ENCODE data around the gene PLCZ1. TPM values are rescaled to one million over a fixed set of nuclear protein-coding genes. Genes with fewer than 3 reads are reported as not detected.
A peak's percentile ranks its signal among the peaks of the same experiment; 100 is the strongest.
"Not testable (repeated sequence)": the region's sequence is repeated elsewhere in the genome, so short reads cannot be mapped to it uniquely, and the experiment has no call there.

Gene PLCZ1
- total and polyA plus RNA-seq, 2 experiments from 2014 or later = not detected

DNA sequence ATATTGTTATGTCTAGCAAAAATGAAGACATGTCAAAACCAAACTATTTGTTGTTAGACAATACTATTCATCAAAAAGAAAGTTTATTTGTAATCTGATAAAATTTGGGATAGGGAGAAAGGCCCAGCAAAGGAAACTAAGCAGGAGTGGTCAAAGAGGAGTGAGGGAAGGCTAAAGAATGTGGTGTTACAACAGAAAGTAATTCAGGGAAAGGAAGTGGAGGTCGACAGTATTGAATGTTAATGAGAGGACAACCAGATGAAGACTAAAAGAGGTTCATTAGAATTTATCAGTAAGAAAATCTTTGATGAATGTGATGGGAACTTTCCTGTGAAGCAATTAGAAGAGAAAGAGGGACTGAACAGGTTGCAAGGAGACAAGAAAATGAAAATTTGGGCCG is 33.9 kb downstream of the PLCZ1 start:
- peak in 1 of 2 donors; percentile 13 for DNase-seq (ENCODE audit: low read depth in 1 of 2, low spot score in 1 of 2)
- H3K27me3 ChIP-seq = no peaks in the 10 kb centered on the region
- H3K27ac ChIP-seq = no peak overlapping the region
- H3K4me3 ChIP-seq = no peak overlapping the region
- H3K9me3 ChIP-seq (ENCODE audit: low read depth) = no peaks in the 10 kb centered on the region
- no peaks in the 10 kb centered on the region for H3K36me3 ChIP-seq
- TF ChIP-seq, protein P1, sequence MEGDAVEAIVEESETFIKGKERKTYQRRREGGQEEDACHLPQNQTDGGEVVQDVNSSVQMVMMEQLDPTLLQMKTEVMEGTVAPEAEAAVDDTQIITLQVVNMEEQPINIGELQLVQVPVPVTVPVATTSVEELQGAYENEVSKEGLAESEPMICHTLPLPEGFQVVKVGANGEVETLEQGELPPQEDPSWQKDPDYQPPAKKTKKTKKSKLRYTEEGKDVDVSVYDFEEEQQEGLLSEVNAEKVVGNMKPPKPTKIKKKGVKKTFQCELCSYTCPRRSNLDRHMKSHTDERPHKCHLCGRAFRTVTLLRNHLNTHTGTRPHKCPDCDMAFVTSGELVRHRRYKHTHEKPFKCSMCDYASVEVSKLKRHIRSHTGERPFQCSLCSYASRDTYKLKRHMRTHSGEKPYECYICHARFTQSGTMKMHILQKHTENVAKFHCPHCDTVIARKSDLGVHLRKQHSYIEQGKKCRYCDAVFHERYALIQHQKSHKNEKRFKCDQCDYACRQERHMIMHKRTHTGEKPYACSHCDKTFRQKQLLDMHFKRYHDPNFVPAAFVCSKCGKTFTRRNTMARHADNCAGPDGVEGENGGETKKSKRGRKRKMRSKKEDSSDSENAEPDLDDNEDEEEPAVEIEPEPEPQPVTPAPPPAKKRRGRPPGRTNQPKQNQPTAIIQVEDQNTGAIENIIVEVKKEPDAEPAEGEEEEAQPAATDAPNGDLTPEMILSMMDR (IDR thresholded peaks at IDR 0.05; ENCODE audit: low read depth, low read length) = no peak
- no peaks in the 10 kb centered on the region for H3K4me1 ChIP-seq (ENCODE audit: low read depth)

DNA sequence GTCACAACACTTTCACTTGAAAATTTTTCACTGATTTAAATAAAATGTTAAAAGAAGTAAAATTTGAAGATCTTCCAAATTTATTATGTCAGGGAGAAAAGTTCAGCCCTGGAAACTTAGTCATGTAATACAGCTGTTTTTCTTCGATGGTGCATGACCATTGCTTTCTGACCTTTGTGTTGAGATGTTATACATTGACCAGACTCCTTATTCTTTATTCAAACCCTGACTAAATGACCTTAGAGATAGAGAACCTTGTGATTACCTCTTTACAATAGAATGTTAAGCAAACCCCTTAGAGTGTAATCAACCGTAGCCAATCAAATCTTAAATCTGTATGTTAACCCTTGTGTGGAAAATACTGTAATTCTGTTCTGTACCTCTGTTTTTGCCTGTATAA is 34.5 kb downstream of the PLCZ1 start:
- Histone ChIP-seq H3K36me3 (no peaks in the 10 kb centered on the region), H3K9me3 (ENCODE audit: low read depth) (no peaks in the 10 kb centered on the region), H3K4me3 (no peak overlapping the region), H3K27ac (no peak overlapping the region), H3K4me1 (ENCODE audit: low read depth) (no peaks in the 10 kb centered on the region), H3K27me3 (no peaks in the 10 kb centered on the region)
- no peak for DNase-seq (ENCODE audit: low read depth in 1 of 2, low spot score in 1 of 2)
- TF ChIP-seq, protein P1 (IDR thresholded peaks at IDR 0.05; ENCODE audit: low read depth, low read length) = no peak

DNA sequence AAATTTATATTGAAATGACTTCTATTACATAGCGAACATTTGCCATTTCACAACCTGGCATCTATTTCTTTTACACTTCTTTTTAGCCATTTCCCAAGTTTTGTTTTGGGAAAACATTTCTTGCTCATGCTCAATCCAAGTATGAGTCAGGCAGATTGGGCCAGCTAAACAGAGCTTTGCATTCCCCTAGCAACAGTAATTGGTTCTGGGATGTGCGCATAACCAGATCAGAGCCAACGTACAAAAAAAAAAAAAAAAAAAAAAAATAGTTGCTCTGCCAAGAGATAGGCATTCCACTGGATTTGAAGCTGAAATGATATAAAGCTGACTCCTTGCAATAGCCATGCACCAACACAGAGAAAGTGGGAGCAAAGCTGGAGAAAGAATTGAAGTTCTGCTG is 37.5 kb downstream of the PLCZ1 start:
- TF ChIP-seq, protein P1 (IDR thresholded peaks at IDR 0.05; ENCODE audit: low read depth, low read length) = no peak
- no peak overlapping the region for H3K4me3 ChIP-seq
- H3K36me3 ChIP-seq = no peaks in the 10 kb centered on the region
- H3K9me3 ChIP-seq (ENCODE audit: low read depth) = no peaks in the 10 kb centered on the region
- H3K27ac ChIP-seq = no peak overlapping the region
- no peaks in the 10 kb centered on the region for H3K27me3 ChIP-seq
- DNase-seq (ENCODE audit: low read depth in 1 of 2, low spot score in 1 of 2) = peak in 1 of 2 donors; percentile 97
- no peaks in the 10 kb centered on the region for H3K4me1 ChIP-seq (ENCODE audit: low read depth)

DNA sequence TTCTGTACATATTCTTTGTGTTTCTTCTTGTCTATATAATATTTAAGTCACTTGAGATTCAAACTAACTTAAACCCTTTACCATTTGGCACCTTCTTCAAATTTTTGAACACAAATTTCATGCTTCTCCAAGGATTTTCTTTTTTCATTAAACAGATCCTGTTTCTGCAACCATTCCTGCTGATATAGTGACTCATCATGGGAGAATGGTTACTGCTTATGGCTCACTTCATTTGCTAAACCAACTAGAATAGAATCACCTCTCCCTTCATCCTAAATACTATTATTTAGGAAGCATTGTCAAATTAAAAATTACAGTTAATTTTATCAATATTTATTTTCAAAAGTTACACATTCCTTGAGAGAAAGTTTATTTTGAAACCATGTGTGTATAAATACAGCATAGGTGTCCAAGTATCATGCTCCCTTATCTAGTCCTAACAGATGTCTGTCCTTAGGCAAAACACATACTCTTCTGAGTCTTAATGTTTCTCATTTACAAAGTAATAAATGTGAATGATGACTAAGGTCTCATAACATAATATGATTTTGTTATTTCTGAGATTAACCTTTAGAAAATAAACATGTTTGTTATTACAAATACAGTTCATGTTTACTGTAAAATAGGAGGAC is 40.7 kb downstream of the PLCZ1 start:
- TF ChIP-seq, protein P1 (IDR thresholded peaks at IDR 0.05; ENCODE audit: low read depth, low read length) = no peak
- Histone ChIP-seq H3K27me3 (no peaks in the 10 kb centered on the region), H3K9me3 (ENCODE audit: low read depth) (no peaks in the 10 kb centered on the region), H3K36me3 (no peaks in the 10 kb centered on the region), H3K27ac (no peak overlapping the region), H3K4me3 (no peak overlapping the region), H3K4me1 (ENCODE audit: low read depth) (no peaks in the 10 kb centered on the region)
- peak in 1 of 2 donors; percentile 46 for DNase-seq (ENCODE audit: low read depth in 1 of 2, low spot score in 1 of 2)

DNA sequence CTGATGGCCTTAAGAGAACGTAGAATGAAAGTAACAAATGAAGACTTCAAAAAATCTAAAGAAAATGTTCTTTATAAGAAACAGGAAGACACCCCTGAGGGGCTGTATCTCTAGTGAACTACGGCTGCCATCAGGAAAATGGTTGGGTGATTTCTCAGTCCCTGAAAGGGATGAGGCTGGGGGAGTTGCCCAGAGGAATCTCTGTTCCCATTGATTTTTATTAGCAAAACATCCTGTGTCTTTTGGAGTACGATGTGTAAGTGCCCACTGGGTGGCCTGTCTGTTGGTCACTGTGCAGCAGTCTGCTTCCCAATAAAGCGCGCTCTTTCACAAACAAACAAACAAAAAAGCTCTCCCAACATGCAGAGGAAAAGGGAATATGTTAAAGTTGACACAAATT is 43.8 kb downstream of the PLCZ1 start:
- not testable (repeated sequence) for H3K27me3 ChIP-seq; DNase-seq (ENCODE audit: low read depth in 1 of 2, low spot score in 1 of 2); H3K36me3 ChIP-seq; H3K27ac ChIP-seq; H3K4me3 ChIP-seq; H3K4me1 ChIP-seq (ENCODE audit: low read depth); H3K9me3 ChIP-seq (ENCODE audit: low read depth)

DNA sequence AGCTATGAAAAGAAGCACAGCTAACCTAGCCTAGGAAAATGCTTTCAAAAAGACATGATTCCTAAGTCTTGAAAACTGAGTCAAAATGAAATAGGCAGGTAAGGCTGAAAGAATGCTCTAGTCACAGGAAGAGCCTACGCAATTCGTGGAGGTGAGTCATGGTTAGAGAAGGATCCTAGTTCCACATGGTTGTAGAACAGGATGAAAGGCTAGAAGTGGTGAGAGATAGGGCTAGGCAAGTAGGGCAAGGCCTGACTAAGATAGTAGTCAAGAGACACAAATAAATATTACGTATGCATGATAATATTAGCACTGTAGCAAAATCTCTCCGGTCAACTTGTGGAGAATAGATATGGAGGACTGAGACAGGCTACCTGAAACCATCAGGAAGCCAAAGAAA is 47.2 kb downstream of the PLCZ1 start:
- H3K36me3 ChIP-seq = no peaks in the 10 kb centered on the region
- TF ChIP-seq, protein P1 (IDR thresholded peaks at IDR 0.05; ENCODE audit: low read depth, low read length) = no peak

More for the DNA sequence above, 47.2 kb downstream of the PLCZ1 start:
- H3K4me3 ChIP-seq = no peak overlapping the region
- H3K4me1 ChIP-seq (ENCODE audit: low read depth) = no peaks in the 10 kb centered on the region
- H3K27me3 ChIP-seq = no peaks in the 10 kb centered on the region
- H3K27ac ChIP-seq = no peak overlapping the region
- no peaks in the 10 kb centered on the region for H3K9me3 ChIP-seq (ENCODE audit: low read depth)
- peak in 1 of 2 donors; percentile 40 for DNase-seq (ENCODE audit: low read depth in 1 of 2, low spot score in 1 of 2)

Data from cardiac muscle cell (in vitro differentiated cells and primary cell).